ENCODE measurements around the gene NRG4.

DNA sequence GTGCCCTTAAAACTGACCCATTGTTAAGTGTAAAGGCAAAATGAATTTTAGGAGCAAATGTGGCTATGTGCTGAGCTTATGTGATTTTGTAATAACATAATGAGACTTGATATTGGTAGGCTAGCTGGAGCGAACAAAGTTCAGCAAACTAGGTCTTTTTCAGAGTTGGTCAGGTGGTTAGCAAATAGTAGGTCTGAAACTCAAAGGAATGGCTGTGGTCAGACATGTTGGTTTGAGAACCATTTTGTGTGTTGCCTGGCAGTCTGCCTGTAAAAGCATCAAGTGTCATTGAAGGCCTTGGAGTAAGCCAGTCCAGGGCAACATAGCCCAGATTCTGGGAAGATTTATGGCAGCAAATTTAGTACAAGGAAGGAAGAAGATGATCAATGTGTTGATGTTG lies 92.1 kb downstream of the NRG4 start:
- no peak for TF ChIP-seq POLR2A (IDR thresholded peaks at IDR 0.05)
- TF ChIP-seq, protein P1, sequence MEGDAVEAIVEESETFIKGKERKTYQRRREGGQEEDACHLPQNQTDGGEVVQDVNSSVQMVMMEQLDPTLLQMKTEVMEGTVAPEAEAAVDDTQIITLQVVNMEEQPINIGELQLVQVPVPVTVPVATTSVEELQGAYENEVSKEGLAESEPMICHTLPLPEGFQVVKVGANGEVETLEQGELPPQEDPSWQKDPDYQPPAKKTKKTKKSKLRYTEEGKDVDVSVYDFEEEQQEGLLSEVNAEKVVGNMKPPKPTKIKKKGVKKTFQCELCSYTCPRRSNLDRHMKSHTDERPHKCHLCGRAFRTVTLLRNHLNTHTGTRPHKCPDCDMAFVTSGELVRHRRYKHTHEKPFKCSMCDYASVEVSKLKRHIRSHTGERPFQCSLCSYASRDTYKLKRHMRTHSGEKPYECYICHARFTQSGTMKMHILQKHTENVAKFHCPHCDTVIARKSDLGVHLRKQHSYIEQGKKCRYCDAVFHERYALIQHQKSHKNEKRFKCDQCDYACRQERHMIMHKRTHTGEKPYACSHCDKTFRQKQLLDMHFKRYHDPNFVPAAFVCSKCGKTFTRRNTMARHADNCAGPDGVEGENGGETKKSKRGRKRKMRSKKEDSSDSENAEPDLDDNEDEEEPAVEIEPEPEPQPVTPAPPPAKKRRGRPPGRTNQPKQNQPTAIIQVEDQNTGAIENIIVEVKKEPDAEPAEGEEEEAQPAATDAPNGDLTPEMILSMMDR (IDR thresholded peaks at IDR 0.05), result no peak
- TF ChIP-seq POLR2AphosphoS5 (IDR thresholded peaks at IDR 0.05; ENCODE audit: insufficient read depth in 1 of 2, low read depth in 1 of 2), result no peak
